Right ventricle myocardium superior (tissue), 1 donor: Measurements from ENCODE around the gene PCBP3. TPM values are rescaled to one million over a fixed set of nuclear protein-coding genes. Genes with fewer than 3 reads are reported as not detected.

ENCODE experiments used
- ATAC-seq: fragments of 200-7000 bp; cut with Tn5 transposase; one replicate; pipeline ENCODE4 v1.9.1; 2020; ENCODE audit warnings: mild to moderate bottlenecking; ENCODE audit not compliant: poor library complexity
- DNase-seq: peaks from one replicate; pipeline ENCODE4 v3.0.0-alpha.2; 2020
- intact Hi-C: fragments of 100-400 bp; cut with DNase I; formaldehyde crosslinking; loops from one replicate; pipeline ENCODE4 v1.11.2; 2022
- total RNA-seq: library from RNA; stranded (reverse); fragmentation: NEBNext Ultra II Directional; extraction: Animal tissue kit (Norgen Biotek cat#: 25700); gene quantifications from one replicate; pipeline ENCODE4 v1.2.1, GENCODE V29; 2021
- donor health status: DM: no; HTN: yes; CAD: no; lungs with severe emphysema.

Gene PCBP3
- total RNA-seq, 1 donor from 2014 or later = 2.0 TPM

- intact Hi-C loops = no loop called here
- no peak for ATAC-seq
- DNase-seq = no peak
Observed at GRCh38 chr21:45912611-45913417, 269.3 kb downstream of the PCBP3 start.

GRCh38 chr21:45913418-45913765 is 269.9 kb downstream of the PCBP3 start:
- intact Hi-C loops = no loop called here

GRCh38 chr21:45913886-45914285 is 270.4 kb downstream of the PCBP3 start:
- DNase-seq (no peak), ATAC-seq (no peak)
- intact Hi-C loops = no loop called here

More at GRCh38 chr21:45913418-45913765, 269.9 kb downstream of the PCBP3 start:
- DNase-seq = no peak
- no peak for ATAC-seq

GRCh38 chr21:45914321-45914845 is 270.9 kb downstream of the PCBP3 start:
- intact Hi-C loops = no loop called here
- DNase-seq = no peak
- no peak for ATAC-seq

GRCh38 chr21:45916011-45916840 is 272.7 kb downstream of the PCBP3 start:
- ATAC-seq (no peak), DNase-seq (no peak)
- intact Hi-C loops = no loop called here

- ATAC-seq (no peak), DNase-seq (no peak)
- intact Hi-C loops = no loop called here
Observed at GRCh38 chr21:45917241-45917640, 273.7 kb downstream of the PCBP3 start.

- intact Hi-C loops = no loop called here
- DNase-seq = no peak
- ATAC-seq = no peak
Observed at GRCh38 chr21:45918011-45918410, 274.5 kb downstream of the PCBP3 start.

- no peak for DNase-seq
- no peak for ATAC-seq
- intact Hi-C loops = no loop called here
Observed at GRCh38 chr21:45918835-45919447, 275.4 kb downstream of the PCBP3 start.

- ATAC-seq = no peak
- DNase-seq = no peak
- intact Hi-C loops = no loop called here
Observed at GRCh38 chr21:45919593-45919992, 276.1 kb downstream of the PCBP3 start.

- intact Hi-C loops = loop anchor here (10.0 kb wide), 1 partner anchor 366 kb away; no protein-coding TSS in a partner anchor
- DNase-seq = no peak
- ATAC-seq = no peak
Observed at GRCh38 chr21:45920824-45921600, 277.5 kb downstream of the PCBP3 start.

GRCh38 chr21:45921917-45922316 is 278.4 kb downstream of the PCBP3 start:
- DNase-seq (no peak), ATAC-seq (no peak)
- intact Hi-C loops = loop anchor here (10.0 kb wide), 1 partner anchor 367 kb away; no protein-coding TSS in a partner anchor

DNA sequence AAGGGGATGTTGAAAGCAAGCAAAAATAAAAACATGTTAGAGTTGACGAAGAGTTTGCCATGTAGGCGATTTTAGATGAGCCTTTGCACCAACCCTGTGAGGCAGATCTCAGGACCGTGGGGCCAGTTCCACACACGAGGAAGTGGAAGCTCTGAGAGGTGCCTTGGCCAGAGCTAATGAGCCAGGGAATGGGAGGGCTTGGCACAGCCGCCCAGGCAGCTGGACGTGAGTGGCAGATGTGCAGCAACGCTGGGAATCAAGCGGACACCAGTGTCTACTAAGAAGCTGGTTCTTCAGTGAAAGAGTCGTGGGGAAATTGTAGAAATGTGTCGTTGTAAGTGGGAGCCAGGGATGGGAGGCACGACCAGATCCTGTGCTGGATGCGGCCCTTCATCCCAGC is 279.1 kb downstream of the PCBP3 start:
- ATAC-seq (no peak), DNase-seq (no peak)
- intact Hi-C loops = loop anchor here (10.0 kb wide), 1 partner anchor 368 kb away; no protein-coding TSS in a partner anchor

- ATAC-seq = peak; percentile 97
- DNase-seq = peak; percentile 86
- intact Hi-C loops = loop anchor here (10.0 kb wide), 1 partner anchor 368 kb away; no protein-coding TSS in a partner anchor
Observed at GRCh38 chr21:45923146-45923545, 279.6 kb downstream of the PCBP3 start.

DNA sequence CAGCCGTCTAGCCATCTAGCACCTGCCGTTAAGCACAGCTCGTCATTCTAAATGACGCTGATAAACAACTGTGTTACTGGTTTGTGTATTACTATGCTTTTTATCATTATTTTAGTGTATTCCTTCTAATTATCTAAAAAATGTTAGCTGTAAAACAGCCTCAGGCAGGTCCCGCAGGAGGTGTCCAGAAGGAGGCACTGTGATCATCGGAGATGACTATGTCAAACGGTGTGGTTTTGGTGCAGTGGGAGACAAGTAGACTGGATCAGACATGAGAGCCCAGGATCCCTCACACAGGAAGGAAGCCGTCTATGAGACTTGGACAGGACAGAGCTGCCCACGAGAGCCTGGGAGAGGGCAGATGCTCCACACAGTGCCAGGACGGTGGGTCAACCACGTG is 282.8 kb downstream of the PCBP3 start:
- intact Hi-C loops = loop anchor here (10.0 kb wide), 1 partner anchor 371 kb away; no protein-coding TSS in a partner anchor
- DNase-seq (no peak), ATAC-seq (no peak)

DNA sequence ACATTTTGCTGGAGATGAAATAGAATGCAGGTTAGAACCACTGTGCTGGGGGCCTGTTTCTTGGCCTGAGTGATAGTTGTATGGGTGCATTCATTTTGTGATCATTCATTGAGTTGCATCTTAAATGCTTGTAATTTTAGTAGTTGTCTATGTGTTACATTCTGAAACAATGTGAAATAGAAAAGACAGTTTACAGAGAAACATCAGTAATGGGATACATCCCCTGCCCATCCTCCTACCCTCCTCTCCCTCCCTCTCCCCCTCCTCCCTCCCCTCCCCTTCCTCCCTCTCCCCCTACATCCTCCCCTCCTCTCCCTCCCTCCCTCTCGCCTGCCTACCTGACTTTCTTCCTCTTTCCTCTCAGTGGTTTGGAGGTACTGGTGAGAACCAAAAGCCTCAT is 283.5 kb downstream of the PCBP3 start:
- intact Hi-C loops = loop anchor here (10.0 kb wide), 1 partner anchor 372 kb away; no protein-coding TSS in a partner anchor
- no peak for ATAC-seq
- no peak for DNase-seq

- intact Hi-C loops = loop anchor here (10.0 kb wide), 1 partner anchor 373 kb away; no protein-coding TSS in a partner anchor
- ATAC-seq (no peak), DNase-seq (no peak)
Observed at GRCh38 chr21:45927851-45928850, 284.6 kb downstream of the PCBP3 start.

DNA sequence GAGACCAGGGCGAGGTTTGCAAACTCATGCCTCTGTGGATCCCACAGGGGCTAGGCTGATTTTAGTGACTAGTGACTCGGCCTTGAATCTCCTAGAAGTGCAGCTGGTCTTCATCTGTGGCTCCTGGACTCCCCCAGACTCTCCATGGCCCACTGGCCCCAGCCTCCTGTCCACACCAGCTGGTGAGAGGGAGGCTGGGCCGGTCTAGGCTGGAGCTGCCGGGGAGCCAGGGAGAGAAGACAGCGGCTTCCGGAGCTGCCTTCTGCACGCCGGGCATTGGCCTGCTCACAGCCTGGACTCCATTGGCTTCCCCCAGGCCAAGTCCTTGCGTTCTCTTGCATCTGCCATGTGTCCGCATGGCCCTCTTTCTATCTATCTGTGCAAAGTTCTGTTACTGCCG is 285.9 kb downstream of the PCBP3 start:
- intact Hi-C loops = loop anchor here (10.0 kb wide), 1 partner anchor 375 kb away; no protein-coding TSS in a partner anchor
- DNase-seq = no peak
- no peak for ATAC-seq
